ENCODE data around the gene DHPS. TPM values are rescaled to one million over a fixed set of nuclear protein-coding genes. Genes with fewer than 3 reads are reported as not detected.

Gene DHPS
- total RNA-seq, 1 donor from 2014 or later: 78.3 TPM

- peak overlapping the region; percentile 99 for H3K27ac Mint-ChIP-seq
These were observed 41.6 kb upstream of the DHPS start for GRCh38 chr19:12723381-12723640.

GRCh38 chr19:12722566-12723380 is 41.1 kb upstream of the DHPS start:
- Histone ChIP-seq H3K4me1 (peaks cover 6% of the 10 kb centered on the region), H3F3A (ENCODE audit: low read depth) (peaks cover 46% of the 10 kb centered on the region), H2AFZ (replicated peaks) (peak overlapping the region; percentile 75), H3K27ac (peak overlapping the region; percentile 87), H3K9me3 (ENCODE audit: low read depth) (no peaks in the 10 kb centered on the region), H3K4me3 (peak overlapping the region; percentile 66), H4K20me1 (ENCODE audit: low read depth) (peaks cover 23% of the 10 kb centered on the region), H3K9ac (peak overlapping the region; percentile 72), H3K27me3 (no peaks in the 10 kb centered on the region), H3K4me2 (peak overlapping the region; percentile 94), H3K36me3 (peaks cover 3% of the 10 kb centered on the region), H3K79me2 (ENCODE audit: low read depth) (peaks cover 64% of the 10 kb centered on the region)
- peaks cover 10% of the 10 kb centered on the region for H3K36me3 Mint-ChIP-seq
- TF ChIP-seq EZH2phosphoT487 (IDR thresholded peaks at IDR 0.05) (no peak), EZH2 (IDR thresholded peaks at IDR 0.05) (peak; percentile 34), CTCF (IDR thresholded peaks at IDR 0.05) (no peak)
- DNase-seq (ENCODE audit: low spot score): peak; percentile 100
- H3K27me3 Mint-ChIP-seq (ENCODE audit: insufficient read depth, low read depth): peaks cover 11% of the 10 kb centered on the region
- peak overlapping the region; percentile 99 for H3K4me3 Mint-ChIP-seq
- no peaks in the 10 kb centered on the region for H3K9me3 Mint-ChIP-seq
- peaks cover 22% of the 10 kb centered on the region for H3K4me1 Mint-ChIP-seq
- peak overlapping the region; percentile 99 for H3K27ac Mint-ChIP-seq

More at GRCh38 chr19:12723381-12723640, 41.6 kb upstream of the DHPS start:
- Histone ChIP-seq H4K20me1 (ENCODE audit: low read depth) (peaks cover 22% of the 10 kb centered on the region), H3K9ac (peak overlapping the region; percentile 71), H2AFZ (replicated peaks) (no peak overlapping the region), H3K4me2 (peak overlapping the region; percentile 94), H3K4me3 (peak overlapping the region; percentile 66), H3K79me2 (ENCODE audit: low read depth) (peaks cover 59% of the 10 kb centered on the region), H3F3A (ENCODE audit: low read depth) (peaks cover 45% of the 10 kb centered on the region), H3K36me3 (peaks cover 3% of the 10 kb centered on the region), H3K9me3 (ENCODE audit: low read depth) (no peaks in the 10 kb centered on the region), H3K4me1 (peaks cover 6% of the 10 kb centered on the region), H3K27ac (peak overlapping the region; percentile 42), H3K27me3 (no peaks in the 10 kb centered on the region)
- H3K9me3 Mint-ChIP-seq: no peaks in the 10 kb centered on the region
- peaks cover 13% of the 10 kb centered on the region for H3K36me3 Mint-ChIP-seq
- DNase-seq (ENCODE audit: low spot score): peak; percentile 28
- peaks cover 22% of the 10 kb centered on the region for H3K4me1 Mint-ChIP-seq
- peak overlapping the region; percentile 99 for H3K4me3 Mint-ChIP-seq
- peaks cover 11% of the 10 kb centered on the region for H3K27me3 Mint-ChIP-seq (ENCODE audit: insufficient read depth, low read depth)
- TF ChIP-seq EZH2 (IDR thresholded peaks at IDR 0.05) (no peak), EZH2phosphoT487 (IDR thresholded peaks at IDR 0.05) (no peak), CTCF (IDR thresholded peaks at IDR 0.05) (no peak)

- Histone ChIP-seq H3K27me3 (no peaks in the 10 kb centered on the region), H3K4me3 (peak overlapping the region; percentile 66), H3K4me2 (peak overlapping the region; percentile 94), H2AFZ (replicated peaks) (no peak overlapping the region), H4K20me1 (ENCODE audit: low read depth) (peaks cover 30% of the 10 kb centered on the region), H3K27ac (peak overlapping the region; percentile 87), H3K79me2 (ENCODE audit: low read depth) (peaks cover 73% of the 10 kb centered on the region), H3K4me1 (peaks cover 6% of the 10 kb centered on the region), H3K36me3 (peaks cover 3% of the 10 kb centered on the region), H3K9me3 (ENCODE audit: low read depth) (no peaks in the 10 kb centered on the region), H3K9ac (peak overlapping the region; percentile 72), H3F3A (ENCODE audit: low read depth) (peaks cover 51% of the 10 kb centered on the region)
- Mint-ChIP-seq H3K27me3 (ENCODE audit: insufficient read depth, low read depth) (peaks cover 11% of the 10 kb centered on the region), H3K9me3 (no peaks in the 10 kb centered on the region), H3K36me3 (peaks cover 9% of the 10 kb centered on the region), H3K27ac (peak overlapping the region; percentile 99), H3K4me3 (peak overlapping the region; percentile 99), H3K4me1 (peaks cover 22% of the 10 kb centered on the region)
- DNase-seq (ENCODE audit: low spot score): peak; percentile 94
- TF ChIP-seq EZH2phosphoT487 (IDR thresholded peaks at IDR 0.05): no peak
- no peak for TF ChIP-seq EZH2 (IDR thresholded peaks at IDR 0.05)
- TF ChIP-seq CTCF (IDR thresholded peaks at IDR 0.05): no peak
These were observed 40.2 kb upstream of the DHPS start for GRCh38 chr19:12721656-12722565.
